Kidney (tissue), 14 donors: ENCODE data around the gene FAM89B. TPM values are rescaled to one million over a fixed set of nuclear protein-coding genes. Genes with fewer than 3 reads are reported as not detected.

Source experiments
- DNase-seq, 5 donors: peaks; one replicate each; pipeline ENCODE4 v3.0.0-alpha.2; 2013 to 2020
- FAIRE-seq: peaks from 2 replicates; lab custom pipeline; 2012; peaks lifted over from hg19 to GRCh38; lab: Jason Lieb, UNC
- H3K27ac ChIP-seq, 2 donors: one replicate each; pipeline ENCODE4 v1.7.0; 2013; ENCODE audit warnings: low read depth in 2 of 2, low read length in 2 of 2, inconsistent platforms in 1 of 2
- H3K27me3 ChIP-seq: one replicate; pipeline ENCODE4 v1.7.1; 2013; ENCODE audit warnings: low read length, inconsistent platforms; ENCODE audit not compliant: control insufficient read depth, insufficient read depth
- H3K36me3 ChIP-seq, 3 donors: one replicate each; pipeline versions ENCODE4 v1.7.0 to v1.7.1; 2013; ENCODE audit warnings: low read length in 3 of 3, control low read depth in 1 of 3, inconsistent platforms in 1 of 3; ENCODE audit not compliant: insufficient read depth in 3 of 3, control insufficient read depth in 2 of 3
- H3K4me1 ChIP-seq, 3 donors: one replicate each; pipeline versions ENCODE4 v1.7.0 to v1.7.1; 2013; ENCODE audit warnings: low read length in 3 of 3, inconsistent platforms in 1 of 3, low read depth in 1 of 3; ENCODE audit not compliant: control insufficient read depth in 2 of 3, insufficient read depth in 2 of 3
- H3K4me3 ChIP-seq, 3 donors: one replicate each; pipeline versions ENCODE4 v1.7.0 to v1.8.1; 2013; ENCODE audit warnings: low read length in 3 of 3, control low read depth in 1 of 3, inconsistent platforms in 1 of 3
- H3K9ac ChIP-seq, 3 donors: one replicate each; pipeline versions ENCODE4 v1.7.0 to v1.7.1; 2013; ENCODE audit warnings: low read length in 3 of 3, control low read depth in 1 of 3, inconsistent platforms in 1 of 3
- H3K9me3 ChIP-seq, 3 donors: one replicate each; pipeline versions ENCODE4 v1.7.0 to v1.7.1; 2013; ENCODE audit warnings: low read length in 3 of 3, control low read depth in 1 of 3, inconsistent platforms in 1 of 3; ENCODE audit not compliant: control insufficient read depth in 2 of 3, insufficient read depth in 1 of 3
- intact Hi-C: fragments of 100-400 bp; cut with DNase I; formaldehyde crosslinking; loops from one replicate; pipeline ENCODE4 v1.11.1; 2022
- polyA plus RNA-seq: library from polyadenylated mRNA; stranded (reverse); fragments of 350-450 nt; fragmentation: Illumina TruSeq; extraction: RNeasy Lipid Tissue Mini Kit (QIAGEN cat#74804); gene quantifications from one replicate; pipeline ENCODE4 v1.2.3, GENCODE V29; 2014; ENCODE audit warnings: low read depth, low replicate concordance; ENCODE audit not compliant: insufficient read depth
- total RNA-seq: library from RNA; stranded (reverse); fragmentation: NEBNext Ultra II Directional; extraction: Animal tissue kit (Norgen Biotek cat#: 25700); gene quantifications from one replicate; pipeline ENCODE4 v1.2.1, GENCODE V29; 2021
- TF ChIP-seq, protein P1 (sequence below): IDR thresholded peaks from 3 replicates; pipeline ENCODE4 v1.5.1; 2012; ENCODE audit warnings: mild to moderate bottlenecking, moderate library complexity, borderline replicate concordance; ENCODE audit not compliant: insufficient read depth; ENCODE audit errors: extremely low read depth
- donor health status: control.
- donor health status: control.
- donor health status: control.
- donor health status: control.
- donor health status: control.
- donor health status: DM: yes; HTN: yes; CAD: no.
- donor health status: Normal renal cell carcinoma (clear cell type).

Gene FAM89B
- total and polyA plus RNA-seq, 2 donors from 2014 or later = 33.5 to 36.7 TPM

DNA sequence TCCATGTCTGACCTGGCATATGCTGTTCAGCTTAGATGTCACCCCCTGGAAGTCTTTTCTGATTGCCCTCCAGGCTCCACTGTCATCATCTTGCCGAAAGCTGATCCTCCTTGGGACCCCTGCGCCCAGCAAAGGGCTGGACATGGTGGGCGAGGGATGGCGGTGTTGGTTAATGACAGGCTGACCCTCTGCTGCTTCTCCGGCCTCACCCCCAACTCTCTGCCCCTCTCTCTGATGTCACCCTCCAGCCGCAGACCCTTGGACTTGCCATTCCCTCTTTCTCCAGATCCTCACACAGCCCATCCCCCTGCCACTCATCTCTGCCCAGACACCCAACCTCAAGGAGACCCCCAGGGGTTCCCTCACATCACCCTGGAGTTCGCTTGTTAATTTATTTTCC lies 5.8 kb downstream of the FAM89B start:
- intact Hi-C loops = no loop called here
- no peaks in the 10 kb centered on the region for H3K27me3 ChIP-seq
- FAIRE-seq = no peak
- no peaks in the 10 kb centered on the region for H3K9me3 ChIP-seq
- H3K4me1 ChIP-seq = peaks cover 0 to 31% (median 6%) of the 10 kb centered on the region in 3 donors
- no peak overlapping the region for H3K4me3 ChIP-seq
- TF ChIP-seq, protein P1, sequence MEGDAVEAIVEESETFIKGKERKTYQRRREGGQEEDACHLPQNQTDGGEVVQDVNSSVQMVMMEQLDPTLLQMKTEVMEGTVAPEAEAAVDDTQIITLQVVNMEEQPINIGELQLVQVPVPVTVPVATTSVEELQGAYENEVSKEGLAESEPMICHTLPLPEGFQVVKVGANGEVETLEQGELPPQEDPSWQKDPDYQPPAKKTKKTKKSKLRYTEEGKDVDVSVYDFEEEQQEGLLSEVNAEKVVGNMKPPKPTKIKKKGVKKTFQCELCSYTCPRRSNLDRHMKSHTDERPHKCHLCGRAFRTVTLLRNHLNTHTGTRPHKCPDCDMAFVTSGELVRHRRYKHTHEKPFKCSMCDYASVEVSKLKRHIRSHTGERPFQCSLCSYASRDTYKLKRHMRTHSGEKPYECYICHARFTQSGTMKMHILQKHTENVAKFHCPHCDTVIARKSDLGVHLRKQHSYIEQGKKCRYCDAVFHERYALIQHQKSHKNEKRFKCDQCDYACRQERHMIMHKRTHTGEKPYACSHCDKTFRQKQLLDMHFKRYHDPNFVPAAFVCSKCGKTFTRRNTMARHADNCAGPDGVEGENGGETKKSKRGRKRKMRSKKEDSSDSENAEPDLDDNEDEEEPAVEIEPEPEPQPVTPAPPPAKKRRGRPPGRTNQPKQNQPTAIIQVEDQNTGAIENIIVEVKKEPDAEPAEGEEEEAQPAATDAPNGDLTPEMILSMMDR = no peak
- H3K27ac ChIP-seq = peak overlapping the region in 1 of 2 donors; percentile 59
- H3K9ac ChIP-seq = no peak overlapping the region
- no peak for DNase-seq
- H3K36me3 ChIP-seq = peaks cover 0 to 5% (median 0%) of the 10 kb centered on the region in 3 donors

GRCh38 chr11:65578667-65579066 lies 6.3 kb downstream of the FAM89B start:
- DNase-seq = no peak
- TF ChIP-seq, protein P1 = no peak
- H3K9ac ChIP-seq = no peak overlapping the region
- no peak overlapping the region for H3K27ac ChIP-seq
- no peaks in the 10 kb centered on the region for H3K9me3 ChIP-seq
- peaks cover 0 to 26% (median 6%) of the 10 kb centered on the region in 3 donors for H3K4me1 ChIP-seq
- H3K4me3 ChIP-seq = no peak overlapping the region
- FAIRE-seq = no peak
- intact Hi-C loops = no loop called here
- H3K27me3 ChIP-seq = no peaks in the 10 kb centered on the region
- peaks cover 0 to 5% (median 0%) of the 10 kb centered on the region in 3 donors for H3K36me3 ChIP-seq

- no peak overlapping the region for H3K4me3 ChIP-seq
- no peaks in the 10 kb centered on the region for H3K9me3 ChIP-seq
- intact Hi-C loops = no loop called here
- TF ChIP-seq, protein P1 = no peak
- no peak for DNase-seq
- peaks cover 0 to 5% (median 0%) of the 10 kb centered on the region in 3 donors for H3K36me3 ChIP-seq
- FAIRE-seq = no peak
- H3K4me1 ChIP-seq = peaks cover 0 to 24% (median 6%) of the 10 kb centered on the region in 3 donors
- no peak overlapping the region for H3K27ac ChIP-seq
- H3K9ac ChIP-seq = no peak overlapping the region
- no peaks in the 10 kb centered on the region for H3K27me3 ChIP-seq
Observed at GRCh38 chr11:65579291-65579690, 7.0 kb downstream of the FAM89B start.
